Prostate gland (tissue), 2 donors: ENCODE data around the gene NEURL1. TPM values are rescaled to one million over a fixed set of nuclear protein-coding genes. Genes with fewer than 3 reads are reported as not detected.

Experiments
- DNase-seq: peaks from one replicate; pipeline ENCODE4 v3.0.0-alpha.2; 2019; ENCODE audit warnings: low spot score
- H3K27ac ChIP-seq, 2 donors: fragments of 200-600 bp; sonication (generic); 2 replicates each; pipeline ENCODE4 v1.5.1; 2017 to 2019
- H3K27me3 ChIP-seq: fragments of 200-600 bp; sonication (generic); replicated peaks from 2 replicates; pipeline ENCODE4 v1.5.1; 2019; ENCODE audit not compliant: insufficient read depth
- H3K36me3 ChIP-seq, 2 donors: fragments of 200-600 bp; sonication (generic); 1 replicate in 1 of 2; 2 replicates in 1 of 2; pipeline versions ENCODE4 v1.5.1 to v1.8.1; 2017 to 2019
- H3K4me1 ChIP-seq: fragments of 200-600 bp; sonication (generic); replicated peaks from 2 replicates; pipeline ENCODE4 v1.5.1; 2019
- H3K4me3 ChIP-seq, 2 donors: fragments of 200-600 bp; sonication (generic); 2 replicates each; pipeline ENCODE4 v1.5.1; 2017 to 2019
- H3K9me3 ChIP-seq: fragments of 200-600 bp; sonication (generic); 2 replicates; pipeline ENCODE4 v1.5.1; 2017
- CTCF ChIP-seq, 4 experiments: fragments of 200-600 bp in 2 of 4; fragments of 450-650 bp in 2 of 4; sonication (generic) in 2 of 4; IDR thresholded peaks; 1 replicate in 3 of 4; 2 replicates in 1 of 4; pipeline ENCODE4 v1.5.1; 2016 to 2019; ENCODE audit warnings: antibody characterized with exemption in 4 of 4, mild to moderate bottlenecking in 2 of 4, moderate library complexity in 2 of 4
- POLR2A ChIP-seq: fragments of 450-650 bp; IDR thresholded peaks from one replicate; pipeline ENCODE4 v1.6.1; 2016; ENCODE audit warnings: antibody characterized with exemption, mild to moderate bottlenecking
- POLR2AphosphoS5 ChIP-seq: sonication (generic); formaldehyde crosslinking; IDR thresholded peaks from one replicate; pipeline ENCODE4 v1.6.1; 2017; ENCODE audit warnings: antibody characterized with exemption
- WGBS: methylation state at CpG from one replicate; pipeline ENCODE4 v1.1.5; 2018; 5-methylcytosine and 5-hydroxymethylcytosine counted together
- intact Hi-C: fragments of 100-400 bp; cut with DNase I; formaldehyde crosslinking; loops from one replicate; pipeline ENCODE4 v1.14.2; 2022
- total RNA-seq, 2 donors: library from RNA; depleted of rRNA; stranded (reverse); fragments of >200 nt; gene quantifications; one replicate each; pipeline ENCODE4 v1.1.0, GENCODE V29; 2016

NEURL1 gene
- total RNA-seq, 2 donors from 2014 or later = 0.96 to 10.5 TPM

- Histone ChIP-seq H3K9me3 (no peaks in the 10 kb centered on the region), H3K4me1 (no peaks in the 10 kb centered on the region), H3K27ac (no peak overlapping the region), H3K27me3 (no peaks in the 10 kb centered on the region), H3K36me3 (no peaks in the 10 kb centered on the region), H3K4me3 (no peak overlapping the region)
- intact Hi-C loops = no loop called here
- WGBS = 22% methylated on average over 3 of the region's 3 CpGs
- TF ChIP-seq POLR2A = no peak
- no peak for TF ChIP-seq POLR2AphosphoS5
- no peak for TF ChIP-seq CTCF (IDR thresholded peaks at IDR 0.05)
- DNase-seq = no peak
Observed at GRCh38 chr10:103566536-103566935, 73.0 kb downstream of the NEURL1 start.

GRCh38 chr10:103568505-103568904 is 75.0 kb downstream of the NEURL1 start:
- Histone ChIP-seq H3K36me3 (no peaks in the 10 kb centered on the region), H3K27me3 (no peaks in the 10 kb centered on the region), H3K9me3 (no peaks in the 10 kb centered on the region), H3K4me3 (no peak overlapping the region), H3K4me1 (no peaks in the 10 kb centered on the region), H3K27ac (no peak overlapping the region)
- DNase-seq = no peak
- TF ChIP-seq CTCF (IDR thresholded peaks at IDR 0.05) (no peak), POLR2AphosphoS5 (no peak), POLR2A (no peak)
- 97% methylated on average over 5 of the region's 5 CpGs for WGBS
- intact Hi-C loops = no loop called here

DNA sequence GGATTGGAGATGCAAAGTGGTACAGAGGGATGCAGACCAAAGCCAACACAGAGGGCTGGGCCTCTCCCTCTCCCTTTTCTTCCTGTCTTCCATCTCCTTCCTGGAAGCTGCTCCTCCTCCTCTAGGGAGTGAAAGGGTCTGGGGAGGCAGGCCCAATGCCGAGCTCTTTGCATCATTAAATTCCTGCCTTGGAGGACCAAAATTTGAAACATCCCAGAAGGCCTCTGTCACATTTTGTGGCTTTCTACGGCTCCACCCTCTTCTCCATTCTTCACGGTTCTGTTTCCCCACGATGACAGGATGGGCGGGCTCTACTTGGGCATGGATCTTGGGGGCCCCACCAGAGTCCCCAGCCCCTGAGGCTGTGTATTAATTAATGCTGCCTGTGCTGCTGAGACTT is 76.4 kb downstream of the NEURL1 start:
- Histone ChIP-seq H3K4me1 (no peaks in the 10 kb centered on the region), H3K4me3 (no peak overlapping the region), H3K27me3 (no peaks in the 10 kb centered on the region), H3K9me3 (no peaks in the 10 kb centered on the region), H3K36me3 (no peaks in the 10 kb centered on the region), H3K27ac (no peak overlapping the region)
- no peak for DNase-seq
- intact Hi-C loops = no loop called here
- WGBS = 40% methylated on average over 5 of the region's 5 CpGs
- TF ChIP-seq CTCF (IDR thresholded peaks at IDR 0.05) = no peak

DNA sequence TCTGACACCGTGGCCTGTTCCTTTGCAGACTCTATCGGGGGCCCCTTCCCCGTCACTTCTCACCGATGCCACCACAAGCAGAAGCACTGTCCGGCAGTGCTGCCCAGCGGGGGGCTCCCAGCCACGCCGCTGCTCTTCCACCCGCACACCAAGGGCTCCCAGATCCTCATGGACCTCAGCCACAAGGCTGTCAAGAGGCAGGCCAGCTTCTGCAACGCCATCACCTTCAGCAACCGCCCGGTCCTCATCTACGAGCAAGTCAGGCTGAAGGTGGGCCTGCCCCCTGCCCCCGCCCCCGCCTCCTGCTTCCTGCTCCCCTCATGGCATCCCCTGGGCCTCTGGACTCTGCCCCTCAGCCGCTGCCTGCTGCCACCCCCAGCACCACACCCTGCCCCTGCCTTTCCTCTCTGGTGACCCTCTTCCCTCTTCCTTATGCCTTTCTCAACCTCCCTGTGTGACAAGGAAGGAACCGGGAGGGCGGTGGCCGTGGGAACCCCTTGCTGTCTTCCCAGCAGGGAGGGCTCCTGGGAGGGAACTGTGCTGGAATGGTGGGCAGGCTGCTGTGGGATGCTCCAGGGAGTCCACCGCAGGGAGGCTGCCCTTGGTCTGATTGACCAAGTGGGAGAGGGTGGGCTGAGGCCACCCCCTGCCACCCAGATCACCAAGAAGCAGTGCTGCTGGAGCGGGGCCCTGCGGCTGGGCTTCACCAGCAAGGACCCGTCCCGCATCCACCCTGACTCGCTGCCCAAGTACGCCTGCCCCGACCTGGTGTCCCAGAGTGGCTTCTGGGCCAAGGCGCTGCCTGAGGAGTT is 77.5 kb downstream of the NEURL1 start:
- 93% methylated on average over 20 of the region's 28 CpGs for WGBS
- Histone ChIP-seq H3K9me3 (no peaks in the 10 kb centered on the region), H3K4me1 (no peaks in the 10 kb centered on the region), H3K27me3 (no peaks in the 10 kb centered on the region), H3K4me3 (no peak overlapping the region), H3K27ac (no peak overlapping the region), H3K36me3 (no peaks in the 10 kb centered on the region)
- TF ChIP-seq CTCF (IDR thresholded peaks at IDR 0.05) (no peak), POLR2AphosphoS5 (no peak), POLR2A (no peak)
- no peak for DNase-seq
- intact Hi-C loops = no loop called here

DNA sequence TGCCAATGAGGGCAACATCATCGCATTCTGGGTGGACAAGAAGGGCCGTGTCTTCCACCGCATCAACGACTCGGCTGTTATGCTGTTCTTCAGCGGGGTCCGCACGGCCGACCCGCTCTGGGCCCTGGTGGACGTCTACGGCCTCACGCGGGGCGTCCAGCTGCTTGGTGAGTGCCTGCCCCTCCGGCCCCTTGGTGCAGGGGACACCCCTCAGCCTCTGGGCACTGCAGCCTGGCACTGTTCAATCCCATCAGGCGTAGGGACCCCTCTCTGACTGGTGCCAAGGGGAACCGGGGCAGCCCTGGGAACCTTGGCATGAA is 78.1 kb downstream of the NEURL1 start:
- TF ChIP-seq CTCF (IDR thresholded peaks at IDR 0.05) (no peak), POLR2A (no peak), POLR2AphosphoS5 (no peak)
- WGBS = 92% methylated on average over 18 of the region's 18 CpGs
- DNase-seq = no peak
- intact Hi-C loops = no loop called here
- H3K27ac ChIP-seq = no peak overlapping the region
- no peaks in the 10 kb centered on the region for H3K4me1 ChIP-seq
- H3K9me3 ChIP-seq = no peaks in the 10 kb centered on the region
- no peak overlapping the region for H3K4me3 ChIP-seq
- H3K36me3 ChIP-seq = no peaks in the 10 kb centered on the region
- H3K27me3 ChIP-seq = no peaks in the 10 kb centered on the region
